Kidney tubule cell (primary cell): ENCODE results near the gene SIRT2.

Source experiments
- DNase-seq: peaks from one replicate; pipeline ENCODE4 v3.0.0-alpha.2; 2018; ENCODE audit warnings: low spot score

Gene SIRT2

GRCh38 chr19:38920602-38921419, 21.4 kb upstream of the SIRT2 start:
- DNase-seq: no peak

- DNase-seq: no peak
These were observed 20.6 kb upstream of the SIRT2 start for GRCh38 chr19:38919837-38920601.

- no peak for DNase-seq
These were observed 19.1 kb upstream of the SIRT2 start for GRCh38 chr19:38918526-38918925.

- peak; percentile 19 for DNase-seq
These were observed 18.6 kb upstream of the SIRT2 start for GRCh38 chr19:38917921-38918491.

- no peak for DNase-seq
These were observed 18.1 kb upstream of the SIRT2 start for GRCh38 chr19:38917516-38917915.

- DNase-seq: no peak
These were observed 16.2 kb upstream of the SIRT2 start for GRCh38 chr19:38915329-38916321.

GRCh38 chr19:38913958-38914357, 14.5 kb upstream of the SIRT2 start:
- no peak for DNase-seq

GRCh38 chr19:38912600-38913514, 13.4 kb upstream of the SIRT2 start:
- no peak for DNase-seq

- no peak for DNase-seq
These were observed 12.1 kb upstream of the SIRT2 start for GRCh38 chr19:38911388-38912001.

- no peak for DNase-seq
These were observed 11.1 kb upstream of the SIRT2 start for GRCh38 chr19:38910488-38910887.

- no peak for DNase-seq
These were observed 9.5 kb upstream of the SIRT2 start for GRCh38 chr19:38908911-38909310.

GRCh38 chr19:38907670-38908069, 8.3 kb upstream of the SIRT2 start:
- DNase-seq: no peak

- no peak for DNase-seq
These were observed 7.8 kb upstream of the SIRT2 start for GRCh38 chr19:38907227-38907626.

GRCh38 chr19:38905620-38906019, 6.2 kb upstream of the SIRT2 start:
- no peak for DNase-seq

GRCh38 chr19:38904581-38905539, 5.4 kb upstream of the SIRT2 start:
- no peak for DNase-seq

- no peak for DNase-seq
These were observed 2.3 kb upstream of the SIRT2 start for GRCh38 chr19:38901683-38902082.

- no peak for DNase-seq
These were observed 1.3 kb upstream of the SIRT2 start for GRCh38 chr19:38900743-38901190.

- no peak for DNase-seq
These were observed 798 bp upstream of the SIRT2 start for GRCh38 chr19:38900202-38900629.
